ENCODE data around the gene LMX1B. TPM values are rescaled to one million over a fixed set of nuclear protein-coding genes. Genes with fewer than 3 reads are reported as not detected.

LMX1B gene
- polyA plus RNA-seq, 1 experiment: not detected

- no peak for DNase-seq (ENCODE audit: low read depth, low spot score)
Observed at GRCh38 chr9:126589349-126589748, 24.4 kb upstream of the LMX1B start.

GRCh38 chr9:126591083-126591482, 22.6 kb upstream of the LMX1B start:
- Histone ChIP-seq H3K9me3 (ENCODE audit: control insufficient read depth, insufficient read depth, low read length) (no peaks in the 10 kb centered on the region; the same call in 1 of the 2 replicates), H3K4me3 (ENCODE audit: low read depth, low read length) (no peak overlapping the region), H3K27ac (ENCODE audit: low read depth, low read length) (no peak overlapping the region), H3K27me3 (ENCODE audit: control insufficient read depth, insufficient read depth, low read length) (peaks cover 14% of the 10 kb centered on the region)
- CTCF ChIA-PET: no interaction called here
- no peak for DNase-seq (ENCODE audit: low read depth, low spot score)
- POLR2A ChIA-PET: no interaction called here
- TF ChIP-seq CTCF (IDR thresholded peaks at IDR 0.05; ENCODE audit: low read depth, low read length): no peak

More at GRCh38 chr9:126589349-126589748, 24.4 kb upstream of the LMX1B start:
- no peak overlapping the region for H3K4me3 ChIP-seq (ENCODE audit: low read depth, low read length)
- no peaks in the 10 kb centered on the region; the same call in 1 of the 2 replicates for H3K9me3 ChIP-seq (ENCODE audit: control insufficient read depth, insufficient read depth, low read length)
- peaks cover 25% of the 10 kb centered on the region for H3K27me3 ChIP-seq (ENCODE audit: control insufficient read depth, insufficient read depth, low read length)
- no peak for TF ChIP-seq CTCF (IDR thresholded peaks at IDR 0.05; ENCODE audit: low read depth, low read length)
- POLR2A ChIA-PET: no interaction called here
- CTCF ChIA-PET: interaction anchor here (1.0 kb wide), 1 partner anchor 32 kb away, joined by 3 read pairs; no protein-coding TSS in a partner anchor
- H3K27ac ChIP-seq (ENCODE audit: low read depth, low read length): no peak overlapping the region

DNA sequence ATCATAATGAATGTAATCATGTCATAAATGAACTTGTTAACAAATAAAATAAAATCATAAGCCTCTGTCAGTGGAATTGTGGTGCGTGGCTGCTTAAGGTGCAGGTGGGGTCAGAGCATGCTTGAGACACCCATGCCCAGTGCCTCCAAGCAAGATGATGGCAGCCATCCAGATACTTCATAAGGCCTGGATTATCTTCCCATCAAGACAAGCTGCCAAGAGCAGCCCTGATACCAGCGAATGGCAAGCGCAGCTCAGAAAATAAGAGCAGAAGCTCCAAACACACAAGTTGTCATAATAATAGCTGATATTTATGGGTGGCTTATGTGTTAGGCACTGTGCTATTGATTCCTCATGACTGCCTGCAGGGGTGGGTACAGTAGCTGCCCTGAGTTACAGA, 21.8 kb upstream of the LMX1B start:
- Histone ChIP-seq H3K4me3 (ENCODE audit: low read depth, low read length) (no peak overlapping the region), H3K27ac (ENCODE audit: low read depth, low read length) (no peak overlapping the region), H3K9me3 (ENCODE audit: control insufficient read depth, insufficient read depth, low read length) (no peaks in the 10 kb centered on the region; the same call in 1 of the 2 replicates), H3K27me3 (ENCODE audit: control insufficient read depth, insufficient read depth, low read length) (peaks cover 10% of the 10 kb centered on the region)
- TF ChIP-seq CTCF (IDR thresholded peaks at IDR 0.05; ENCODE audit: low read depth, low read length): no peak
- DNase-seq (ENCODE audit: low read depth, low spot score): no peak
- CTCF ChIA-PET: no interaction called here
- POLR2A ChIA-PET: no interaction called here

- Histone ChIP-seq H3K27ac (ENCODE audit: low read depth, low read length) (no peak overlapping the region), H3K9me3 (ENCODE audit: control insufficient read depth, insufficient read depth, low read length) (no peaks in the 10 kb centered on the region; the same call in 1 of the 2 replicates), H3K4me3 (ENCODE audit: low read depth, low read length) (no peak overlapping the region), H3K27me3 (ENCODE audit: control insufficient read depth, insufficient read depth, low read length) (peaks cover 10% of the 10 kb centered on the region)
- ChIA-PET POLR2A (no interaction called here), CTCF (no interaction called here)
- DNase-seq (ENCODE audit: low read depth, low spot score): no peak
- no peak for TF ChIP-seq CTCF (IDR thresholded peaks at IDR 0.05; ENCODE audit: low read depth, low read length)
Observed at GRCh38 chr9:126592461-126592860, 21.3 kb upstream of the LMX1B start.

DNA sequence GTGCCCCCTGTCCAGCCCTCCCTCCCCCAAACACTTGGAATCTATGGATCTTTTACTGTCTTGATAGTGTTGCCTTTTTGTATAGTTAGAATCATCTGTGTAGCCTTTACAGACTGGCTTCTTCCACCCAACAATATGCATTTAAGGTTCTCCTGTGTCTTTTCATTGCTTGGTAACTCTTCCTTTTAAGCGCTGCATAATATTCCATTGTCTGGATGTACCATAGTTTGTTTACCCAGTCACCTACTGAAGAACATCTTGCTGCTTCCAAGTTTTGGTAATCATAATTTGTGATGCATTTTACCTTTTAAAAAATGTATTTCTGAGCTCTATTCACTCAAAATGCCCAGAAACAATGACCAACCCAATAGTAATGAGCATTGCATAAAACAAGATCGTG, 17.7 kb upstream of the LMX1B start:
- ChIA-PET CTCF (no interaction called here), POLR2A (no interaction called here)
- no peak for DNase-seq (ENCODE audit: low read depth, low spot score)
- no peak for TF ChIP-seq CTCF (IDR thresholded peaks at IDR 0.05; ENCODE audit: low read depth, low read length)
- H3K4me3 ChIP-seq (ENCODE audit: low read depth, low read length): no peak overlapping the region
- no peak overlapping the region for H3K27ac ChIP-seq (ENCODE audit: low read depth, low read length)
- H3K9me3 ChIP-seq (ENCODE audit: control insufficient read depth, insufficient read depth, low read length): no peaks in the 10 kb centered on the region
- H3K27me3 ChIP-seq (ENCODE audit: control insufficient read depth, insufficient read depth, low read length): peaks cover 14% of the 10 kb centered on the region
